Liver (tissue), 9 donors: ENCODE measurements around the gene IDI2. TPM values are rescaled to one million over a fixed set of nuclear protein-coding genes. Genes with fewer than 3 reads are reported as not detected.
A peak's percentile ranks its signal among the peaks of the same experiment; 100 is the strongest.

Experiments used
- DNase-seq: peaks from one replicate; pipeline ENCODE4 v3.0.0-alpha.2; 2017; ENCODE audit warnings: low spot score
- H3K27ac ChIP-seq, 2 donors: one replicate each; pipeline ENCODE4 v1.7.0; 2013; ENCODE audit warnings: inconsistent platforms in 2 of 2, low read length in 2 of 2, control low read depth in 1 of 2, low read depth in 1 of 2, mild to moderate bottlenecking in 1 of 2
- H3K27me3 ChIP-seq, 4 donors: one replicate each; pipeline versions ENCODE4 v1.6.1 to v1.7.0; 2013; ENCODE audit warnings: low read length in 3 of 4, inconsistent platforms in 1 of 4, mild to moderate bottlenecking in 1 of 4, moderate library complexity in 1 of 4; ENCODE audit not compliant: control insufficient read depth in 4 of 4, insufficient read depth in 4 of 4
- H3K36me3 ChIP-seq, 4 donors: one replicate each; pipeline versions ENCODE4 v1.6.1 to v1.7.0; 2013; ENCODE audit warnings: low read length in 3 of 4, mild to moderate bottlenecking in 3 of 4, low read depth in 1 of 4, moderate library complexity in 1 of 4; ENCODE audit not compliant: control insufficient read depth in 4 of 4, insufficient read depth in 3 of 4
- H3K4me1 ChIP-seq, 4 donors: one replicate each; pipeline versions ENCODE4 v1.6.1 to v1.7.0; 2013; ENCODE audit warnings: low read length in 3 of 4, mild to moderate bottlenecking in 3 of 4, moderate library complexity in 1 of 4; ENCODE audit not compliant: control insufficient read depth in 4 of 4, insufficient read depth in 4 of 4
- H3K4me3 ChIP-seq, 3 donors: one replicate each; pipeline versions ENCODE4 v1.6.1 to v1.7.0; 2013; ENCODE audit warnings: low read length in 3 of 3, control low read depth in 1 of 3, low read depth in 1 of 3, mild to moderate bottlenecking in 1 of 3
- H3K9ac ChIP-seq, 2 donors: one replicate each; pipeline ENCODE4 v1.7.0; 2013; ENCODE audit warnings: low read length in 2 of 2, mild to moderate bottlenecking in 2 of 2, moderate library complexity in 2 of 2, control low read depth in 1 of 2, low read depth in 1 of 2
- H3K9me3 ChIP-seq, 4 donors: one replicate each; pipeline versions ENCODE4 v1.6.1 to v1.7.0; 2013; ENCODE audit warnings: low read length in 3 of 4; ENCODE audit not compliant: control insufficient read depth in 4 of 4
- FOXA1 ChIP-seq: IDR thresholded peaks from 2 replicates; pipeline ENCODE4 v1.6.1; 2016; ENCODE audit warnings: antibody characterized with exemption
- HNF4A ChIP-seq, 2 donors: conservative IDR thresholded peaks; 2 replicates each; pipeline ENCODE4 v1.6.1; 2016; ENCODE audit warnings: antibody characterized with exemption in 2 of 2, mild to moderate bottlenecking in 2 of 2
- RXRA ChIP-seq, 2 donors: IDR thresholded peaks; 2 replicates each; pipeline ENCODE4 v1.6.1; 2017 to 2018; ENCODE audit warnings: antibody characterized with exemption in 2 of 2, mild to moderate bottlenecking in 1 of 2
- SP1 ChIP-seq: IDR thresholded peaks from 2 replicates; pipeline ENCODE4 v1.6.1; 2018; ENCODE audit warnings: antibody characterized with exemption, mild to moderate bottlenecking
- YY1 ChIP-seq: IDR thresholded peaks from 2 replicates; pipeline ENCODE4 v1.6.1; 2016; ENCODE audit warnings: antibody characterized with exemption, mild to moderate bottlenecking
- WGBS: extraction: QIAGEN DNeasy Blood & Tissue Kit; methylation state at CpG from one replicate; pipeline ENCODE4 v1.1.7; 2013; 5-methylcytosine and 5-hydroxymethylcytosine counted together
- polyA plus RNA-seq, 2 donors: library from polyadenylated mRNA; stranded (reverse) in 1 of 2; unstranded in 1 of 2; fragments of 200-250 nt in 1 of 2; fragments of >200 nt in 1 of 2; fragmentation: Nextera tagmentation in 1 of 2; extraction: Ambion mirVana in 1 of 2; gene quantifications; one replicate each; pipeline versions ENCODE4 v1.2.1 to v1.2.3, GENCODE V29; 2013 to 2015
- total RNA-seq, 2 donors: library from RNA; depleted of rRNA; stranded (reverse); fragments of >200 nt; gene quantifications; one replicate each; pipeline ENCODE4 v1.2.3, GENCODE V29; 2014
- donor health status: healthy.
- donor health status: healthy.
- donor health status: healthy.
- donor health status: healthy.
- donor health status: healthy.

Gene IDI2
- total and polyA plus RNA-seq, 4 donors, result not detected

- H3K4me1 ChIP-seq, result peaks cover 0 to 24% (median 18%) of the 10 kb centered on the region in 4 donors
- H3K4me3 ChIP-seq, result peak overlapping the region in 1 of 3 donors; percentile 11
- no peaks in the 10 kb centered on the region for H3K9me3 ChIP-seq
- no peak for TF ChIP-seq FOXA1
- TF ChIP-seq RXRA (IDR thresholded peaks at IDR 0.05), result peak in 1 of 2 donors; percentile 33
- peak; percentile 2 for TF ChIP-seq YY1
- TF ChIP-seq HNF4A (conservative IDR thresholded peaks at IDR 0.05), result peak; percentile 24 to 38
- peak; percentile 25 for TF ChIP-seq SP1
- WGBS, result 16% methylated on average over 14 of the region's 14 CpGs
- peak overlapping the region in 1 of 2 donors; percentile 10 for H3K27ac ChIP-seq
- no peak for DNase-seq
- H3K27me3 ChIP-seq, result no peaks in the 10 kb centered on the region
- no peaks in the 10 kb centered on the region for H3K36me3 ChIP-seq
- no peak overlapping the region for H3K9ac ChIP-seq
Observed at GRCh38 chr10:970311-971149, 55.1 kb downstream of the IDI2 start.

- H3K4me1 ChIP-seq, result peaks cover 0 to 24% (median 18%) of the 10 kb centered on the region in 4 donors
Observed at GRCh38 chr10:969473-970150, 56.0 kb downstream of the IDI2 start.

More at GRCh38 chr10:969473-970150, 56.0 kb downstream of the IDI2 start:
- Histone ChIP-seq H3K9ac (no peak overlapping the region), H3K9me3 (no peaks in the 10 kb centered on the region), H3K27ac (no peak overlapping the region), H3K27me3 (no peaks in the 10 kb centered on the region), H3K4me3 (no peak overlapping the region), H3K36me3 (no peaks in the 10 kb centered on the region)
- 63% methylated on average over 15 of the region's 15 CpGs for WGBS
- TF ChIP-seq SP1 (no peak), RXRA (IDR thresholded peaks at IDR 0.05) (peak in 1 of 2 donors; percentile 19)
- no peak for DNase-seq

Other genes starting within 250 kb of the IDI2 start
- gene LARP4B, start 94.2 kb downstream of the IDI2 start, total RNA-seq, result 10 to 100 TPM; 16.1 to 20.4 TPM
- gene LARP4B, start 94.2 kb downstream of the IDI2 start, polyA plus RNA-seq, result 1 to 10 TPM; 5.5 to 8.1 TPM
- 10 to 100 TPM in 1 of 2 donors, 1 to 10 TPM in 1; 9.8 to 15.1 TPM for gene GTPBP4, start 37.4 kb downstream of the IDI2 start, total RNA-seq
- 10 to 100 TPM; 10.7 to 13.6 TPM for gene GTPBP4, start 37.4 kb downstream of the IDI2 start, polyA plus RNA-seq
- 100 to 1,000 TPM; 137 to 264 TPM for gene IDI1, start 23.3 kb upstream of the IDI2 start, total RNA-seq
- 10 to 100 TPM; 78.8 to 80.5 TPM for gene IDI1, start 23.3 kb upstream of the IDI2 start, polyA plus RNA-seq
- 10 to 100 TPM in 1 of 2 donors, 1 to 10 TPM in 1; 6.9 to 12.1 TPM for gene WDR37, start 30.5 kb upstream of the IDI2 start, total RNA-seq
- 1 to 10 TPM; 3.6 to 4.3 TPM for gene WDR37, start 30.5 kb upstream of the IDI2 start, polyA plus RNA-seq